DOHH2 (cell line): ENCODE measurements around the gene TAF1C.

Experiments used
- H3F3A ChIP-seq: fragments of 200-600 bp; sonication (generic), shearing (Covaris generic); 2 replicates; pipeline ENCODE4 v1.6.0; 2016; ENCODE audit warnings: antibody characterized with exemption, mild to moderate bottlenecking; ENCODE audit not compliant: control insufficient read depth, insufficient read depth
- H3K27ac ChIP-seq: fragments of 200-600 bp; sonication (generic); 2 replicates; pipeline ENCODE4 v1.5.1; 2014; ENCODE audit warnings: low read depth, mild to moderate bottlenecking, low read length, moderate library complexity
- H3K27me3 ChIP-seq: fragments of 200-600 bp; sonication (generic); 2 replicates; pipeline ENCODE4 v1.6.1; 2014; ENCODE audit warnings: mild to moderate bottlenecking, low read length, mixed read lengths; ENCODE audit not compliant: control insufficient read depth
- H3K36me3 ChIP-seq: fragments of 200-600 bp; sonication (generic); 2 replicates; pipeline ENCODE4 v1.6.1; 2014; ENCODE audit warnings: mild to moderate bottlenecking, low read length, moderate library complexity, mixed read lengths; ENCODE audit not compliant: control insufficient read depth
- H3K4me1 ChIP-seq: fragments of 200-600 bp; sonication (generic); 2 replicates; pipeline ENCODE4 v1.6.1; 2014; ENCODE audit warnings: mild to moderate bottlenecking, low read length, mixed read lengths; ENCODE audit not compliant: control insufficient read depth
- H3K4me2 ChIP-seq: fragments of 200-600 bp; sonication (generic); 2 replicates; pipeline ENCODE4 v1.6.0; 2014; ENCODE audit warnings: mild to moderate bottlenecking, low read length, moderate library complexity
- H3K4me3 ChIP-seq: fragments of 200-600 bp; sonication (generic); 2 replicates; pipeline ENCODE4 v1.5.1; 2014; ENCODE audit warnings: mild to moderate bottlenecking, low read length, mixed read lengths
- H3K79me2 ChIP-seq: fragments of 200-600 bp; sonication (generic); 2 replicates; pipeline ENCODE4 v1.6.1; 2014; ENCODE audit warnings: mild to moderate bottlenecking, low read length, mixed read lengths; ENCODE audit not compliant: control insufficient read depth
- H3K9me2 ChIP-seq: fragments of 200-600 bp; sonication (generic); replicated peaks from 2 replicates; pipeline ENCODE4 v1.6.1; 2014; ENCODE audit warnings: mild to moderate bottlenecking, low read length, mixed read lengths; ENCODE audit not compliant: control insufficient read depth
- H3K9me3 ChIP-seq: fragments of 200-600 bp; sonication (generic); 2 replicates; pipeline ENCODE4 v1.6.1; 2014; ENCODE audit warnings: antibody characterized with exemption, low read length, mixed read lengths; ENCODE audit not compliant: control insufficient read depth, insufficient read depth
- H4K20me1 ChIP-seq: fragments of 200-600 bp; sonication (generic); 2 replicates; pipeline ENCODE4 v1.6.0; 2014; ENCODE audit warnings: low read depth, mild to moderate bottlenecking, antibody characterized with exemption, low read length, moderate library complexity; ENCODE audit not compliant: control insufficient read depth, insufficient read depth
- CTCF ChIP-seq: fragments of 200-600 bp; sonication (generic); IDR thresholded peaks from one replicate; pipeline ENCODE4 v1.5.1; 2014; ENCODE audit warnings: antibody characterized with exemption, mild to moderate bottlenecking, low read depth, low read length; ENCODE audit not compliant: poor library complexity, severe bottlenecking
- EZH2phosphoT487 ChIP-seq: fragments of 200-600 bp; sonication (generic); IDR thresholded peaks from 2 replicates; pipeline ENCODE4 v1.6.1; 2017; ENCODE audit warnings: borderline replicate concordance, mild to moderate bottlenecking, antibody characterized with exemption, low read length, moderate library complexity, mixed read lengths

TAF1C gene

GRCh38 chr16:84197466-84198128 lies 10.7 kb upstream of the TAF1C start:
- Histone ChIP-seq H3K9me2 (no peaks in the 10 kb centered on the region), H3K4me2 (no peak overlapping the region), H3F3A (no peaks in the 10 kb centered on the region), H3K79me2 (no peaks in the 10 kb centered on the region), H3K27ac (no peak overlapping the region), H3K27me3 (peaks cover 3% of the 10 kb centered on the region; the same call in 1 of the 2 replicates), H3K4me1 (peaks cover 20% of the 10 kb centered on the region), H4K20me1 (no peaks in the 10 kb centered on the region), H3K4me3 (no peak overlapping the region), H3K36me3 (no peaks in the 10 kb centered on the region), H3K9me3 (no peaks in the 10 kb centered on the region)
- TF ChIP-seq CTCF: no peak
- TF ChIP-seq EZH2phosphoT487: no peak

- Histone ChIP-seq H3K27me3 (peaks cover 3% of the 10 kb centered on the region; the same call in 1 of the 2 replicates), H3K9me3 (no peaks in the 10 kb centered on the region), H3K27ac (no peak overlapping the region), H3K4me2 (no peak overlapping the region), H3F3A (no peaks in the 10 kb centered on the region), H3K4me1 (peaks cover 20% of the 10 kb centered on the region), H3K79me2 (no peaks in the 10 kb centered on the region), H3K9me2 (no peaks in the 10 kb centered on the region), H3K36me3 (no peaks in the 10 kb centered on the region), H4K20me1 (no peaks in the 10 kb centered on the region), H3K4me3 (no peak overlapping the region)
- TF ChIP-seq EZH2phosphoT487: no peak
- no peak for TF ChIP-seq CTCF
These were observed 10.0 kb upstream of the TAF1C start for GRCh38 chr16:84196727-84197394.

GRCh38 chr16:84196101-84196500 lies 9.2 kb upstream of the TAF1C start:
- Histone ChIP-seq H3K9me2 (no peaks in the 10 kb centered on the region), H3F3A (no peaks in the 10 kb centered on the region), H3K4me1 (peaks cover 20% of the 10 kb centered on the region), H3K4me3 (no peak overlapping the region), H3K27me3 (peaks cover 3% of the 10 kb centered on the region; the same call in 1 of the 2 replicates), H3K36me3 (no peaks in the 10 kb centered on the region), H3K9me3 (no peaks in the 10 kb centered on the region), H3K79me2 (no peaks in the 10 kb centered on the region), H3K27ac (no peak overlapping the region), H3K4me2 (no peak overlapping the region), H4K20me1 (no peaks in the 10 kb centered on the region)
- no peak for TF ChIP-seq EZH2phosphoT487
- no peak for TF ChIP-seq CTCF
